Stimulated activated naive CD4-positive, alpha-beta T cell (primary cell): Measurements from ENCODE around the gene CCHCR1.

Experiments used
- DNase-seq, 6 experiments: peaks; one replicate each; lab custom pipeline; 2025; lab: John Stamatoyannopoulos, UW

CCHCR1 gene

DNA sequence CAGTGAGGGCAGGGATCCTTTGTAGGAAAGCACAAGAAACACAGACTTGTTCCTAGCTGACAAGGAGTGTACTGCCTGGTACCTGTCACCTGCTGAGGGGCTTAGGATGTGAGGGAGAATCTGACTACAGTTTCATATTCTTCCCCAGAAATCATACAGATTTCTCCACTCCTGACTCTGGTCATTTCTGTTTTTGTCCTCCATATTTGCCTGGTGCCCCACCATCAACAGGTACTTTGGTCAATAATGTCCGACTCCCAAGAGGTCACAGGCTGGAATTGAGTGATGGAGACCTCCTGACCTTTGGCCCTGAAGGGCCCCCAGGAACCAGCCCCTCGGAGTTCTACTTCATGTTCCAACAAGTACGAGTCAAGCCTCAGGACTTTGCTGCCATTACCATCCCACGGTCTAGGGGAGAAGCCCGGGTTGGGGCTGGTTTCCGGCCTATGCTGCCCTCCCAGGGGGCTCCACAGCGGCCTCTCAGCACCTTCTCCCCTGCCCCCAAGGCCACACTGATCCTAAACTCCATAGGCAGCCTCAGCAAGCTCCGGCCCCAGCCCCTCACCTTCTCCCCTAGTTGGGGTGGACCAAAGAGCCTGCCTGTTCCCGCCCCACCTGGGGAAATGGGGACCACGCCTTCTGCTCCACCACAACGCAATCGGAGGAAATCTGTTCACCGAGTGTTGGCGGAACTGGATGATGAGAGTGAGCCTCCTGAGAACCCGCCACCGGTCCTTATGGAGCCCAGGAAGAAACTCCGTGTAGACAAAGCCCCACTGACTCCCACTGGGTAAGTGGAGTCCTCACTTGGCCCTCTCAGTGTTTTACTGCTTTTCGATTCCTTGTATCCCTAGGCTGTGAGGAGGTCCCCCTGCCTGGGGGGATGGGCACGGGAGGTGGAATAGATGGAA, 3.9 kb upstream of the CCHCR1 start:
- no peak for DNase-seq

DNA sequence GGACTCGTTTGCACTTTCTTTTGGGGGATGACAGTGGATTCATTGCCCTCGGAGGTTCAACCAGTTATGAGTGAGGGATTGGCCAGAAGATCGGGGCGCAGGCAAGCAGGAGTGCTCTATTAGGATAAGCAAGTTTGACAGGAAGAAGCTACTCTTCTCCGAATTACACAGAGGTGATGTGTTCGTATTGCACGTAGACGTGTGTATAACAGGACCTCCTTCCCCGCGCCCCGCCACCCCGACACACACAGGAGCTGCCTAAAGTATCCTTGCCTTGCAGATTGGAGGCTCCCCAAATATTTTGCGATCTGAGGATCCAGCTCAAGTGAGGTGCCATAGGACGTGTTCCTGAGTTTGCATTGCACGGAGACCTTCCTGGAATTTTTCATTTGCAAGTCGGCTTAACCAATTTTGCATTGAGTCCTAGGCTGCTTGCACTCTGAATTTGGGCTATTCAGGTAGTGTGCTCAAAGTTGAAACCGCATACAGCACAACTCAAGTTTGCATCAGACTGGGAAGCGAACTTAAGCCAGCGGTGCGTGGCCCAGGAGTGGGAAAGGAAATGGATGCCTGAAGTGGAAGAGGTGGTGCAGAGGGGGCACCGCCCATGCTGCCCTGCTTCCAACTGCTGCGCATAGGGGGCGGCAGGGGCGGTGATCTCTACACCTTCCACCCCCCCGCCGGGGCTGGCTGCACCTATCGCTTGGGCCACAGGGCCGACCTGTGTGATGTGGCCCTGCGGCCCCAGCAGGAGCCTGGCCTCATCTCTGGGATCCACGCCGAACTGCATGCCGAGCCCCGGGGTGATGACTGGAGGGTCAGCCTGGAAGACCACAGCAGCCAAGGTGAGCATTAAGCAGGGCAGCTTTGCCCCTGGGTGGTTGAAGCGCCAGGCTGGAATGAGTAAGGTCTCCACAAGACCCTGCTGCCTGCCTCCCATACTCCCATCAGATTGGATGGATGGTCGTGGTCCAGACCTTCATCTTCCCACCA, 1.6 kb upstream of the CCHCR1 start:
- peak in 4 of 6 experiments; percentile 14 to 56 (median 24) for DNase-seq

DNA sequence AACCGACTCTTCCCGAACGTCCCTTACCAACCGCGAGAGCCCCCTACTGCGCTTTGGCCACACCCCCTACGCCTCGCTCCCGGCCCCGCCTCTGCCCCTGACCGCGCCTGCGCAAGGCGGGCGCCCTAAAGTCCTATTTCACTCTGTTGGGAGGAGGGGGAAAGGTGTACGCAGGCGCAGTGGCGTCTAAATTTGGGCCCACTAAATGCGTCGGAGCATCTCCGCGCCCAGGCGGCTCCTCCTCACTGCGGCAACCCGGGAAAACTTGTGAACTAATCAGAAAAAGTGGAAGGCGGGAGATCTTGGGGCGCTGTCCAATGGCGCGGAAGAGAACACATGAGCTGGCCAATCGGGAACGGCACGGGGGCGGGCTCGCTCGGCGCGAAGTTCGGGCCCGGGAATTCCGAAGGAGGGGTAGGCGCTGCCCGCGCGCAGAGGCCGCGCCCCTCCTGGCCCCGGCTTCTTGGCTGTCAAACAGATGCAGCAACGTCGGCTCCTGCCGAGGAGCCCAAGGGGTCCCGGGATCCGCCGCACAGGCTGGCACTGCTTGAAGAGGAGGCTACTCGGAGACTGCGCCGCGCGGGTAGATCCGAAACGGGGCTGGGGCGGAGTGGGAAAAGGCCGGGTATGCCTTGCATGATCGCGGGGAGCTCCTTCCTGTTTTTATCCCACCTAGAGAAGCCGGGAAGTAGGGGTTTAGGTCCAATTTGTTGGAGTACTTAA, 699 bp upstream of the CCHCR1 start, which contains the start of gene TCF19:
TCF19 (plus strand) TSS at position 450 of the 723 bp plus-strand sequence. CDS start 881 bp downstream, outside the sequence.
- peak; percentile 97 to 99 (median 98) for DNase-seq

- DNase-seq = no peak
Observed at GRCh38 chr6:31156641-31157040, 961 bp downstream of the CCHCR1 start.

GRCh38 chr6:31154436-31154835, 3.2 kb downstream of the CCHCR1 start:
- no peak for DNase-seq

DNA sequence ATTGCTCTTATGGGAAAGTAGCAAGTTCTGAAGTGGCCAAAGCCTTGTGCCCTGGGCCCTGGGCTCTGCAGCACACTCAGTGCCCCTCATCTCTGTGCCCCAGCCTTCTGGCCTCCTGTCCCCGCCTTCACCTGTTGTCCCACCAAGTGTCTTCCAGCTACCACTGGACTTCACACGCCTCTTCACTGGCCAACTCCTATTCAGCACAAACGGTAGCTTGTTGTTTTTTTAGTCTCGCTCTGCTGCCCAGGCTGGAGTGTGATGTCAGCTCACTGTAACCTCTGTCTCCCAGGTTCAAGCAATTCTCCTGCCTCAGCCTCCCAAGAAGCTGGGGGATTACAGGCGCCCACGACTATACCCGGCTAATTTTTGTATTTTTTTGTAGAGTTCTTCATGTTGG, 4.8 kb downstream of the CCHCR1 start:
- no peak for DNase-seq

DNA sequence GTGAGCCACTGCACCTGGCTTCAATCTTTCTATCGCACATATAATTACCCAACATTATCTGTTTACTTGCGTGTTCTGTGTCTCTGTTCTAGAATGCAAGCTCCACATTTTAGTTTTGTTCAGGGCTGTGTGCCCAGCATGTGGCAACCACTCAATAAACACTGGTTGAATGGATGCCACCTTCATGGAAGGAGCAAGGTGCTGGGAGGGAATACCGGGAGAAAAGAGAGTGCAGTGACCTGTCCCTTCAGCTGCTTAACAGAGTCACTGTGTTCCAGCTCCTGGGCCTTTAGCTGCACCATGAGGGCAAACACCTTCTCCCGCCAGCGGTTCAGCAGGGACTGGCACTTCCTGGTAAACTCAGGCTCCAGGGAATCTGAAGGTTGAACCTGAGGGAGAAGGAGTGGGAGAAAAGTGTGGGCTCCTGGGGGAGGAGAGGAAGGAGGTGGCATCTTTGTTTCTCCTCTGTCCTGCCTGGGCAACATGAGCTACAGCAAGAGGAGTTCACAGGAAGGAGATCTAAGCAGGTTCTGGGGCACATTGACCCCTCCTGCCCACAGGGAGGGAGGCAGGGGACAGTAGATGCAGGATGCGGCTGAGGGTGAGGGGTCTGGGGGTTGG, 7.7 kb downstream of the CCHCR1 start:
- DNase-seq = no peak

- DNase-seq = no peak
Observed at GRCh38 chr6:31145386-31145785, 12.2 kb downstream of the CCHCR1 start.

- DNase-seq = no peak
Observed at GRCh38 chr6:31144970-31145340, 12.6 kb downstream of the CCHCR1 start.

DNA sequence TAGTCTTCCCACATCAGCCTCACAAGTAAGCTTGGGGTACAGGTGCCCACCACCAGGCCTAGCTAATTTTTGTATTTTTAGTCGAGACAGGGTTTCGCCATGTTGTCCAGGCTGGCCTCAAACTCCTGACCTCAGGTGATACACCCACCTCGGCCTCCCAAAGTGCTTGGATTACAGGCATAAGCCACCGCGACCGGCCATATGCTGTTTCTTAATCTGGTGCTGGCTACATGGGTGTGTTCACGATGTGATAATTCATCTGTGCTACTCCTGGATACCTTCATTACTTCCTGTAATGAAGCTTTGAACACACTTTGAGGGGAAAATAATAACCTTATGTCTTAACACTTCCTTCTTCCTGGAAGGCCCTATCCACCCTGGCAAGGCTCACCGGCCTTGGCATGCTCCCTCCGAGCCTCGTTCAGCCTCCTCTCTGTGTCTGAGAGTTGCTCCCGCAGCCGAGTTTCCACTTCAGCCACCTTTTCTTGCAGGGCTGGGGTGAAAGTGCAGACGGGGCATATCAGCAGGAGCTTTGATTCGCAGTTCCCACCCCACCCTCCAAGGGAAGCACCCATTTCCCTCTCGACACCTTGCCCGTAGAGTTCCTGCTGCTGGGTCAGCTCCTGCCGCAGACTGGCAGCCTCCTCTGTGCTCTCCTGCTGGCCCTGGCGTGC, 13.2 kb downstream of the CCHCR1 start:
- DNase-seq = no peak

DNA sequence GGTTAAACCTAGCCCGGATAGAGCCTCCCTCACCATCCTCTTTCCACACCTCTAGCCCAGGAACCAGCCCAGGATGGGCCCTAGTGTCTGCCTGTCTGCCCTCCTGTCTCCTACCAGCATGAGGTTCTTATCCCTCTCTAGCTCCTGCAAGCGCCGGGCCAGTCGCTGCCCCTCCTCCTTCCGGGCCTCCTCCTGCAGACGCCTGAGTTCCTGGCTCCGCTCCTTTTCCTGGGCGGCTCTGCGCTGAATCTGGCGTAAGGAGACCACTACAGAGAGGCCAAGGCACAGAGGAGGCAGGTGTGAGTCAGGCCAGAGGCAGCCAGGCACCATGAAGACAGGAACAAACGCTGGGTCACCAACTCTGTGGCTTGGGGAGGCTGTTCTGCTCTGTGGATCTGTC, 14.5 kb downstream of the CCHCR1 start:
- DNase-seq = no peak

- no peak for DNase-seq
Observed at GRCh38 chr6:31142361-31142761, 15.2 kb downstream of the CCHCR1 start.

DNA sequence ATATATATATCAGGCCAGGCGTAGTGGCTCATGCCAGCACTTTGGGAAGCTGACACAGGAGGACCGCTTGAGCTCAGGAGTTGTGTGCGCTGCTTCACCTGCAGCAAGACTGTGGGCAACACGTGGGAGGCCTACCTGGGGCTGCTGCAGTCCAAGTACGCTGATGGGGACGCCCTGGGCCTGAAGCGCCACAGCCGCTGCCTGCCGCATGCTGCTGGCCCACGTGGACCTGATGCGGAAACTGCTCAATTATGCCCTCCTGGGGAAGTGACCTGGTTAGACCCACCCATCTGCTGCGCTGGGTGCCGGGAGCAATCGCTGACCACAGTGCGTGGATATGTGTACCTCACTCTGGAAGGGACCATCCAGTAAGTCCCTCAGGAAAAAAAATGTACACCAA, 17.0 kb downstream of the CCHCR1 start:
- DNase-seq = no peak

DNA sequence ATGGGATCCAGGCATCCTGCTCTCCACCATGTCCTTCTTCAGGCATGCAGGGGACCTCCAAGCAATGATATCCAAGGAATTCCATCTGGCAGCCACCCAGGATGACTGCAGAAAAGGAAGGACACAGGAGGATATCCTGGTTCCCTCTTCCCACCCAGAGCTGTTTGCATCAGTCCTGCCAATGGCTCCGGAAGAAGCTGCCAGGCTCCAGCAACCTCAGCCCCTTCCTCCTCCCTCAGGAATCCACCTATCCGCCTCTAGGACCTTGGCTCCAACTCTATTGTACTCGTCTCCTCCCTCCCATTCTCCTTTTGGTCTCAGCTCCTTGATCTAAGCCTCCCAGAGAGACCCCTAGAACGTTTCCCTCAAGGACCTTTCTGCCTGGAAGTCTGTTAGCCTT, 18.0 kb downstream of the CCHCR1 start:
- DNase-seq = no peak

GRCh38 chr6:31138982-31139381, 18.6 kb downstream of the CCHCR1 start, which contains the start of gene PSORS1C2:
Gene PSORS1C2, minus strand, starts transcription at chr6:31139066. Its CDS starts 40 bp downstream, at chr6:31139026.
- no peak for DNase-seq

GRCh38 chr6:31135710-31136109, 21.9 kb downstream of the CCHCR1 start:
- DNase-seq = no peak

DNA sequence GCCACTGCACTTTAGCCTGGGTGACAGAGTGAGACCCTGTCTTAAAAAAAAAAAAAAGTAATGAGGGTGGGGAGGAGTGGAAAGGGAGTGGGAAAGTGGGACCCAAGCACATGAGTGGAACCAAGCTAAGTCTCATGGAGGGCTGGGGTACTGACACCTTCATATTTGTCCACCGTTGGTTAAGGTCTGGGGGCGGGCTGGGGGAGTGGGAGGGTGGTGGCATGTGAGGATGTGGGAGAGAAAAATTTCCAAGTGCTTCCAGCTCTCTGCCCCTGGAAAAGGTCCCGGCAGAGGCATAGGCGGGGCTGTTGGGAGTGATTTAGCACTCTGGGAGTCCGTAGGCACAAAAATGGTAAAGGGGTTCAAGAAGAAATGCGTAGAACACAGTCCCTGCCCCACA, 24.8 kb downstream of the CCHCR1 start:
- no peak for DNase-seq

GRCh38 chr6:31131595-31131994, 26.0 kb downstream of the CCHCR1 start:
- DNase-seq = no peak

DNA sequence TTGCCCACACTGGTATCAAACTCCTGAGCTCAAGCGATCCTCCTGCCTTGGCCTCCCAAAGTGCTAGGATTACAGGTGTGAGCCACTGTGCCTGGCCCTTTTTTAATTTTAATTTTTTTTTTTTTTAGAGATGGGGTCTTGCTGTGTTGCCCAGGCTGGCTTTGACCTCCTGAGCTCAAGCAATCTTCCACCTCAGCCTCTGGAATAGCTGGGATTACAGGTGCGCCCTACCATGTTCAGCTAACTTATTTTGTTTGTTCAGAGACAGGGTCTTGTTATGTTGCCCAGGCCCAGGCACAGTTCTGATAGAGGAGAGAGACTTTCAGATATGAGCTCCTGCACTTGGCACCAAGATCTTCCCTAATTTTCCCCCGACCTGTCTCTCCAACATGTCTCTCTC, 26.9 kb downstream of the CCHCR1 start:
- DNase-seq = no peak

GRCh38 chr6:31129130-31129529, 28.5 kb downstream of the CCHCR1 start:
- DNase-seq = no peak
